KMS-11 (cell line): Measurements from ENCODE around the gene ABHD16B.

Experiments
- H2AFZ ChIP-seq: fragments of 200-600 bp; sonication (generic); 2 replicates; pipeline ENCODE4 v1.6.1; 2016; ENCODE audit warnings: antibody characterized with exemption, mixed run types, low read depth
- H3K27ac ChIP-seq: fragments of 200-600 bp; sonication (generic); 2 replicates; pipeline ENCODE4 v1.6.1; 2016; ENCODE audit warnings: mild to moderate bottlenecking, mixed run types
- H3K27me3 ChIP-seq: fragments of 200-600 bp; sonication (generic); 2 replicates; pipeline ENCODE4 v1.6.1; 2017; ENCODE audit warnings: mild to moderate bottlenecking, low read depth, mixed run types, moderate library complexity; ENCODE audit not compliant: insufficient read depth
- H3K36me3 ChIP-seq: fragments of 200-600 bp; sonication (generic); 2 replicates; pipeline ENCODE4 v1.6.1; 2017; ENCODE audit warnings: mild to moderate bottlenecking, mixed run types; ENCODE audit not compliant: insufficient read depth
- H3K4me1 ChIP-seq: fragments of 200-600 bp; sonication (generic); 2 replicates; pipeline ENCODE4 v1.6.1; 2016; ENCODE audit warnings: mild to moderate bottlenecking, low read depth, mixed run types; ENCODE audit not compliant: poor library complexity, severe bottlenecking
- H3K4me2 ChIP-seq: fragments of 200-600 bp; sonication (generic); 2 replicates; pipeline ENCODE4 v1.7.0; 2016; ENCODE audit warnings: mild to moderate bottlenecking, mixed run types
- H3K4me3 ChIP-seq: fragments of 200-600 bp; sonication (generic); IDR thresholded peaks from 2 replicates; pipeline ENCODE4 v1.6.1; 2017; ENCODE audit warnings: low read depth, low read length, mixed read lengths; ENCODE audit not compliant: insufficient read depth
- H3K79me2 ChIP-seq: fragments of 200-600 bp; sonication (generic); 2 replicates; pipeline ENCODE4 v1.6.1; 2016; ENCODE audit warnings: low read depth, mixed run types; ENCODE audit not compliant: insufficient read depth
- H3K9ac ChIP-seq: fragments of 200-600 bp; sonication (generic); 2 replicates; pipeline ENCODE4 v1.6.1; 2016; ENCODE audit warnings: mild to moderate bottlenecking, mixed run types
- H4K20me1 ChIP-seq: fragments of 200-600 bp; sonication (generic); 2 replicates; pipeline ENCODE4 v1.6.1; 2016; ENCODE audit warnings: mild to moderate bottlenecking, mixed run types; ENCODE audit not compliant: insufficient read depth
- TF ChIP-seq, protein P1 (sequence below): fragments of 200-600 bp; sonication (generic); conservative IDR thresholded peaks from 2 replicates; pipeline ENCODE4 v1.6.1; 2017; ENCODE audit warnings: low read depth, mild to moderate bottlenecking, antibody characterized with exemption, low read length, moderate library complexity, mixed read lengths

Gene ABHD16B

DNA sequence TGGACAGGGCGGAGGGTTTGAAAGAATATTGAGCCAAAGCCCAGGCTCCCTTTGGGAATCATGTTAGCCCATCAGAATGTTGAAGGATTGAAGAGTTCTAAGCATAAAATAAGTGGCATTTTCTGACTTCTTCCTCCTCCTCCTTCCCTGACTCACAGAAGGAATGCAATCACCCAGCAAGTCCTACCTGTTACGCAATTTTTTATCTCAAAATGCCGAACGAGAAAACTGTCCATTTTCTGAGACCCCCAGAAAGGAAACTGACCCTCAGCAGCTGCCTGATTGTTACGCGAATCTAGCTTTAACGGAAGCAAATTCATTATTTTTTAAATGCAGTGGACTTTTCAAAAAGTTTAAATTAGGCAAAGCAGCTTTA is 28.9 kb downstream of the ABHD16B start:
- no peaks in the 10 kb centered on the region for H3K79me2 ChIP-seq
- no peaks in the 10 kb centered on the region for H3K27me3 ChIP-seq
- H3K4me2 ChIP-seq: no peak overlapping the region
- H3K27ac ChIP-seq: no peak overlapping the region
- no peak overlapping the region for H3K9ac ChIP-seq
- TF ChIP-seq, protein P1, sequence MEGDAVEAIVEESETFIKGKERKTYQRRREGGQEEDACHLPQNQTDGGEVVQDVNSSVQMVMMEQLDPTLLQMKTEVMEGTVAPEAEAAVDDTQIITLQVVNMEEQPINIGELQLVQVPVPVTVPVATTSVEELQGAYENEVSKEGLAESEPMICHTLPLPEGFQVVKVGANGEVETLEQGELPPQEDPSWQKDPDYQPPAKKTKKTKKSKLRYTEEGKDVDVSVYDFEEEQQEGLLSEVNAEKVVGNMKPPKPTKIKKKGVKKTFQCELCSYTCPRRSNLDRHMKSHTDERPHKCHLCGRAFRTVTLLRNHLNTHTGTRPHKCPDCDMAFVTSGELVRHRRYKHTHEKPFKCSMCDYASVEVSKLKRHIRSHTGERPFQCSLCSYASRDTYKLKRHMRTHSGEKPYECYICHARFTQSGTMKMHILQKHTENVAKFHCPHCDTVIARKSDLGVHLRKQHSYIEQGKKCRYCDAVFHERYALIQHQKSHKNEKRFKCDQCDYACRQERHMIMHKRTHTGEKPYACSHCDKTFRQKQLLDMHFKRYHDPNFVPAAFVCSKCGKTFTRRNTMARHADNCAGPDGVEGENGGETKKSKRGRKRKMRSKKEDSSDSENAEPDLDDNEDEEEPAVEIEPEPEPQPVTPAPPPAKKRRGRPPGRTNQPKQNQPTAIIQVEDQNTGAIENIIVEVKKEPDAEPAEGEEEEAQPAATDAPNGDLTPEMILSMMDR: no peak
- H3K36me3 ChIP-seq: no peaks in the 10 kb centered on the region
- H4K20me1 ChIP-seq: no peaks in the 10 kb centered on the region
- no peak overlapping the region for H2AFZ ChIP-seq
- H3K4me3 ChIP-seq: no peak overlapping the region
- H3K4me1 ChIP-seq: no peaks in the 10 kb centered on the region

DNA sequence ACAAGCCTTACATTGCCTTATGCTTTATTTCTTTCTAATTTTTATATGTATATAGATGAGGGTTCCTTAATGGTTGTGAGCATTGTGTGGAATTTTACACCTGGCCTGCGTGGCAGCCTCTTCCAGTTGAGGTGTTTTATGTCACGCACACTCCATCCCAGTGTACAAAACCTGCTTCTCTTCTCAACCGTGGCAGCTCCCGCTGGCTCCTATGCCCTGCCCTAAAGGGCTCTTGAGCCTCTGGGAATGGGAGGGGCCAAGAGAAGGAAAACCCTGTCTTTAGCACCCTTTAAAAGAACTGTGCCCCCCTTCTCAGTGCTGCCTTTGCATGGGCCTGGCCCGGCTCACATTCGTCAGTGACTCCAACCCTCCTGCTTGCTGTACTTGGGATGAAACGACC is 29.3 kb downstream of the ABHD16B start:
- Histone ChIP-seq H3K9ac (no peak overlapping the region), H4K20me1 (0 out of 2 replicates have a peak, but pooled peaks cover 1% of the 10 kb centered on the region), H3K27me3 (no peaks in the 10 kb centered on the region), H3K36me3 (no peaks in the 10 kb centered on the region), H3K27ac (no peak overlapping the region), H3K4me3 (no peak overlapping the region), H2AFZ (no peak overlapping the region), H3K79me2 (peaks cover 1% of the 10 kb centered on the region; the same call in 1 of the 2 replicates), H3K4me1 (no peaks in the 10 kb centered on the region), H3K4me2 (no peak overlapping the region)
- TF ChIP-seq, protein P1: no peak

DNA sequence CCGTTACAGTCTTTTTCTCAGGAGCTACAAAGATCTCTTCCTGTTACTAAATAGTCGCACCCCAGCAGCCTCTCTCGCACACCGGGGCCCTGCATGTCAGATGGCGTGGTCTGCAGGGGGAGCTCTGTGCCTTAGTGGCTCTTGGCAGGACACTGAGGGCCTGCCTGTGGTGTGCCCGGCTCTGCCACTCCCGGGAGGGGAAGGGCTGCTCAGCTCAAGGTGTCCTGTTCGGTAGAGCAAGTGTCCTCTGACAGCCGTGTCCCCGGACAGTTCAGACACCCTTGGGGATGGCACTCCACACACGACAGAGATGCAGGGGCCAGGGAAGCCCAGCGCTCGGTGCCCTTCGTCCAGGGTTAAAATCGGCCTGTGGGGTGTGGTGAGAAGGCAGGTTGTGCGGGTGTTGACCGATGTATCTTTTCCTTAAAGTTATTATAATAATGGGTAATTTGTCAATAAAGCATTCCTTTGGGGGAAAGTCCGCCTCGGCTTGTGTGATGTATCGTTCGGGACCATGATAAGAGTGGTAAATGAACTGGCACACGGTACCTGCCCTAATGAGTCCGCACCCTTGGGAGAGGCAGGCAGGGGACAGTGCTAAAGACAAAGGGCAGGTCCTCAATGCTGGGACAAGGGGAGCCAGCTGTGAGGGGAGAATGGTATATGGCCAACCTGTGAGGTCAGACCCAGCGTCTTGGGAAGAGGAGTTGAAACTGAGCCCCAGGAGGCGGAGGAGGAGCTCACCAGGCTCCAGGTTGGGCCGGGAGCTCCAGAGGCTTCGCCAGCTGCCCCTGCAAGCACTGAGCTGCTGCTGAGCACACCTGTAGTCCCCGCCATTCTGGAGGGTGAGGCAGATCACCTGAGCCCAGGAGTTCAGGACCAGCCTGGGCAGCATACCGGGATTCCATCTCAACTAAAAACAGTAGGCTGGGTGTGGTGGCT is 30.0 kb downstream of the ABHD16B start:
- TF ChIP-seq, protein P1: no peak
- no peak overlapping the region for H3K9ac ChIP-seq
- peaks cover 4% of the 10 kb centered on the region for H3K4me1 ChIP-seq
- H3K79me2 ChIP-seq: peaks cover 7% of the 10 kb centered on the region; the same call in 1 of the 2 replicates
- H3K4me2 ChIP-seq: no peak overlapping the region
- H2AFZ ChIP-seq: no peak overlapping the region
- peaks cover 6% of the 10 kb centered on the region for H4K20me1 ChIP-seq
- H3K27me3 ChIP-seq: no peaks in the 10 kb centered on the region
- H3K36me3 ChIP-seq: no peaks in the 10 kb centered on the region
- no peak overlapping the region for H3K4me3 ChIP-seq
- H3K27ac ChIP-seq: no peak overlapping the region

DNA sequence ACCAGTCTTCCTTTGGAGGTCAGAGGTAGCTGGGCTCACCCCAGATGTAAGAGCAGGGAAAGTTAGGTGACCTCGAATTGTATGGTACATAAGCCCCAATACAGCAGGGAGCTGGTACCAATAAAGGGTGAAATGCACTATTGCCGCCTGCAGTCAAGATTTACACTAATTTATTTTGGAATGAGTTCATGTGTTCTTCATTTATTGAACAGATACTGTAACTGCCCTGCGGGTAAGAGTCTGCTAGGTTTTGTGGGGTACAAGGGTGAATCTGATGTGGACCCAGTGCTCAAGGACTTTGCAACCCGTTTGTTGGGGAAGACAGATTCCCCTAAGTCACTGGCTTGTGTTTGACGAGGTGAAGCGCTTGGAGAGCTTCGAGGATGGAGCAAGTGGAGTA is 31.1 kb downstream of the ABHD16B start:
- Histone ChIP-seq H3K36me3 (no peaks in the 10 kb centered on the region), H3K9ac (no peak overlapping the region), H3K27ac (no peak overlapping the region)

More for the DNA sequence above, 31.1 kb downstream of the ABHD16B start:
- Histone ChIP-seq H3K4me2 (no peak overlapping the region), H3K79me2 (peaks cover 18% of the 10 kb centered on the region; the same call in 1 of the 2 replicates), H3K4me3 (no peak overlapping the region), H4K20me1 (peaks cover 16% of the 10 kb centered on the region), H3K27me3 (no peaks in the 10 kb centered on the region), H2AFZ (no peak overlapping the region), H3K4me1 (peaks cover 14% of the 10 kb centered on the region)
- TF ChIP-seq, protein P1: no peak
